Esophagus muscularis mucosa (tissue), 3 donors: ENCODE measurements around the gene ZBP1.

Experiments used
- CTCF ChIP-seq, 3 experiments: fragments of 200-600 bp in 2 of 3; fragments of 450-650 bp in 1 of 3; sonication (generic) in 2 of 3; IDR thresholded peaks; one replicate each; pipeline ENCODE4 v1.5.1; 2017 to 2019; ENCODE audit warnings: antibody characterized with exemption in 3 of 3, mild to moderate bottlenecking in 2 of 3, moderate library complexity in 1 of 3
- POLR2A ChIP-seq: fragments of 450-650 bp; IDR thresholded peaks from one replicate; pipeline ENCODE4 v1.6.1; 2017; ENCODE audit warnings: antibody characterized with exemption, moderate library complexity, mild to moderate bottlenecking, low read depth
- POLR2AphosphoS5 ChIP-seq, 2 donors: sonication (generic); formaldehyde crosslinking; IDR thresholded peaks; one replicate each; pipeline ENCODE4 v1.6.1; 2017; ENCODE audit warnings: antibody characterized with exemption in 2 of 2

GRCh38 chr20:57601211-57601570, 19.0 kb downstream of the ZBP1 start:
- TF ChIP-seq CTCF (IDR thresholded peaks at IDR 0.05) (no peak), POLR2AphosphoS5 (IDR thresholded peaks at IDR 0.05) (no peak), POLR2A (no peak)
